ENCODE data around the gene TMC5. TPM values are rescaled to one million over a fixed set of nuclear protein-coding genes. Genes with fewer than 3 reads are reported as not detected.

Gene TMC5
- total and polyA plus RNA-seq, 2 of the 13 experiments (the other 11 are each of a cell fraction or from before 2014, with no cell fraction given), result 0.09 to 0.41 TPM

- TF ChIP-seq DMTF1 (CRISPR knock-in tag; IDR thresholded peaks at IDR 0.05) (peak; percentile 44; the same call in 1 of the 2 replicates), THAP8 (CRISPR knock-in tag; IDR thresholded peaks at IDR 0.05; ENCODE audit: borderline replicate concordance) (no peak), ZFP1 (CRISPR knock-in tag; IDR thresholded peaks at IDR 0.05) (no peak), ZNF598 (CRISPR knock-in tag; IDR thresholded peaks at IDR 0.05; ENCODE audit: borderline replicate concordance) (no peak), ZNF766 (CRISPR knock-in tag; IDR thresholded peaks at IDR 0.05; ENCODE audit: borderline replicate concordance) (no peak), ZNF383 (CRISPR knock-in tag; IDR thresholded peaks at IDR 0.05; ENCODE audit: borderline replicate concordance) (peak; percentile 48; the same call in 1 of the 2 replicates), AKNA (CRISPR knock-in tag; IDR thresholded peaks at IDR 0.05; ENCODE audit: borderline replicate concordance) (no peak), ZNF7 (CRISPR knock-in tag; IDR thresholded peaks at IDR 0.05) (peak; percentile 82), PHF21A (CRISPR knock-in tag; IDR thresholded peaks at IDR 0.05) (no peak), ARID3A (IDR thresholded peaks at IDR 0.05; ENCODE audit: low read depth, low read length) (no peak), ZSCAN22 (CRISPR knock-in tag; IDR thresholded peaks at IDR 0.05) (0 out of 2 replicates have a peak, but pooled peaks have one; percentile 23), ZNF343 (CRISPR knock-in tag; IDR thresholded peaks at IDR 0.05) (0 out of 2 replicates have a peak, but pooled peaks have one; percentile 5), ZBTB3 (CRISPR knock-in tag; IDR thresholded peaks at IDR 0.05; ENCODE audit: borderline replicate concordance, low read depth) (0 out of 2 replicates have a peak, but pooled peaks have one; percentile 31), ZSCAN29 (CRISPR knock-in tag; conservative IDR thresholded peaks at IDR 0.05) (0 out of 2 replicates have a peak, but pooled peaks have one; percentile 32), SALL2 (CRISPR knock-in tag; IDR thresholded peaks at IDR 0.05) (0 out of 2 replicates have a peak, but pooled peaks have one; percentile 15), ZBTB8A (CRISPR knock-in tag; IDR thresholded peaks at IDR 0.05; ENCODE audit: borderline replicate concordance, low read depth) (0 out of 2 replicates have a peak, but pooled peaks have one; percentile 30)
Observed at GRCh38 chr16:19522397-19522732, 104.7 kb downstream of the TMC5 start (continued).
